ENCODE measurements around the gene MAN1A2. TPM values are rescaled to one million over a fixed set of nuclear protein-coding genes. Genes with fewer than 3 reads are reported as not detected.
"Not testable (repeated sequence)": the region's sequence is repeated elsewhere in the genome, so short reads cannot be mapped to it uniquely, and the experiment has no call there.

Gene MAN1A2
- 10 to 100 TPM in 11 of 12 donors, not detected in 1; 24.0 to 34.7 (median 26.3) TPM for polyA plus RNA-seq (ENCODE audit: insufficient read length in 12 of 12)
- long read RNA-seq, donor 1, full-length matches to known transcripts: 2 of 32 reads
- long read RNA-seq, donor 1, partial matches to known transcripts: 30 of 32 reads
- long read RNA-seq, donor 1, other reads (novel, unspliced or antisense): 0 of 32 reads
- long read RNA-seq, donor 2, full-length matches to known transcripts: 2 of 11 reads
- long read RNA-seq, donor 2, partial matches to known transcripts: 9 of 11 reads
- long read RNA-seq, donor 2, other reads (novel, unspliced or antisense): 0 of 11 reads
- long read RNA-seq, donor 3, partial matches to known transcripts: 6 of 6 reads
- long read RNA-seq, donor 3, other reads (novel, unspliced or antisense): 0 of 6 reads
- long read RNA-seq, donor 4, full-length matches to known transcripts: 1 of 6 reads
- long read RNA-seq, donor 4, partial matches to known transcripts: 5 of 6 reads
- long read RNA-seq, donor 4, other reads (novel, unspliced or antisense): 0 of 6 reads
- long read RNA-seq, donor 5, full-length matches to known transcripts: 2 of 15 reads
- long read RNA-seq, donor 5, partial matches to known transcripts: 13 of 15 reads
- long read RNA-seq, donor 5, other reads (novel, unspliced or antisense): 0 of 15 reads
- long read RNA-seq, donor 6, full-length matches to known transcripts: 2 of 13 reads
- long read RNA-seq, donor 6, partial matches to known transcripts: 11 of 13 reads
- long read RNA-seq, donor 6, other reads (novel, unspliced or antisense): 0 of 13 reads
- long read RNA-seq, donor 7, partial matches to known transcripts: 7 of 7 reads
- long read RNA-seq, donor 7, other reads (novel, unspliced or antisense): 0 of 7 reads
- long read RNA-seq, donor 8, partial matches to known transcripts: 10 of 11 reads
- long read RNA-seq, donor 8, other reads (novel, unspliced or antisense): 0 of 11 reads
- long read RNA-seq, donor 9, full-length matches to known transcripts: 1 of 7 reads
- long read RNA-seq, donor 9, partial matches to known transcripts: 6 of 7 reads
- long read RNA-seq, donor 9, other reads (novel, unspliced or antisense): 0 of 7 reads
- long read RNA-seq, donor 10, full-length matches to known transcripts: 2 of 15 reads
- long read RNA-seq, donor 10, partial matches to known transcripts: 13 of 15 reads
- long read RNA-seq, donor 10, other reads (novel, unspliced or antisense): 0 of 15 reads
- long read RNA-seq, donor 11, partial matches to known transcripts: 8 of 8 reads
- long read RNA-seq, donor 11, other reads (novel, unspliced or antisense): 0 of 8 reads

- peak; percentile 85 for DNase-seq
Measured at GRCh38 chr1:117367046-117368025, at the start of gene MAN1A2. MAN1A2 (plus strand) TSS chr1:117367449; CDS start chr1:117368184, 735 bp downstream.

- no peak for DNase-seq
Measured at GRCh38 chr1:117318011-117318410, 49.2 kb upstream of the MAN1A2 start.

GRCh38 chr1:117318426-117318825 is 48.8 kb upstream of the MAN1A2 start:
- no peak for DNase-seq

GRCh38 chr1:117320515-117320914 is 46.7 kb upstream of the MAN1A2 start:
- no peak for DNase-seq

GRCh38 chr1:117321680-117322609 is 45.3 kb upstream of the MAN1A2 start:
- DNase-seq: no peak

GRCh38 chr1:117324357-117324756 is 42.9 kb upstream of the MAN1A2 start:
- DNase-seq: no peak

- DNase-seq: not testable (repeated sequence)
Measured at GRCh38 chr1:117326035-117326434, 41.2 kb upstream of the MAN1A2 start.

- DNase-seq: no peak
Measured at GRCh38 chr1:117327011-117327410, 40.2 kb upstream of the MAN1A2 start.

- DNase-seq: no peak
Measured at GRCh38 chr1:117335376-117336086, 31.7 kb upstream of the MAN1A2 start.

- DNase-seq: no peak
Measured at GRCh38 chr1:117336088-117336817, 31.0 kb upstream of the MAN1A2 start.

GRCh38 chr1:117339866-117340700 is 27.2 kb upstream of the MAN1A2 start:
- DNase-seq: no peak

GRCh38 chr1:117341123-117341522 is 26.1 kb upstream of the MAN1A2 start:
- no peak for DNase-seq

- no peak for DNase-seq
Measured at GRCh38 chr1:117342397-117342796, 24.9 kb upstream of the MAN1A2 start.

- DNase-seq: no peak
Measured at GRCh38 chr1:117346206-117346928, 20.9 kb upstream of the MAN1A2 start.

- no peak for DNase-seq
Measured at GRCh38 chr1:117347907-117348306, 19.3 kb upstream of the MAN1A2 start.

GRCh38 chr1:117352695-117353094 is 14.6 kb upstream of the MAN1A2 start:
- not testable (repeated sequence) for DNase-seq
